Astrocyte (in vitro differentiated cells and primary cell): Measurements from ENCODE around the gene CACNA1A. TPM values are rescaled to one million over a fixed set of nuclear protein-coding genes. Genes with fewer than 3 reads are reported as not detected.
"Not testable (repeated sequence)": the region's sequence is repeated elsewhere in the genome, so short reads cannot be mapped to it uniquely, and the experiment has no call there.

Source experiments
- DNase-seq: peaks from one replicate; pipeline ENCODE4 v3.0.0-alpha.2; 2010; ENCODE audit warnings: low read depth
- FAIRE-seq: peaks from 2 replicates; lab custom pipeline; 2011; peaks lifted over from hg19 to GRCh38; lab: Jason Lieb, UNC
- H2AFZ ChIP-seq: 2 replicates; pipeline ENCODE4 v1.6.0; 2012; ENCODE audit warnings: low read depth, low read length, inconsistent platforms
- H3K27ac ChIP-seq: 2 replicates; pipeline ENCODE4 v1.5.1; 2011; ENCODE audit warnings: low read depth, low read length, inconsistent platforms
- H3K27me3 ChIP-seq: 2 replicates; pipeline ENCODE4 v1.6.0; 2011; ENCODE audit warnings: low read length, inconsistent platforms; ENCODE audit not compliant: insufficient read depth
- H3K36me3 ChIP-seq: 2 replicates; pipeline ENCODE4 v1.5.1; 2011; ENCODE audit warnings: low read length, inconsistent platforms; ENCODE audit not compliant: insufficient read depth
- H3K4me1 ChIP-seq: 2 replicates; pipeline ENCODE4 v1.5.1; 2011; ENCODE audit warnings: low read length, inconsistent platforms; ENCODE audit not compliant: insufficient read depth
- H3K4me2 ChIP-seq: 2 replicates; pipeline ENCODE4 v1.6.0; 2012; ENCODE audit warnings: low read length, inconsistent platforms
- H3K4me3 ChIP-seq: 2 replicates; pipeline ENCODE4 v1.5.1; 2011; ENCODE audit warnings: low read depth, mild to moderate bottlenecking, low read length, inconsistent platforms; ENCODE audit not compliant: insufficient read depth
- H3K79me2 ChIP-seq: 2 replicates; pipeline ENCODE4 v1.6.0; 2012; ENCODE audit warnings: mild to moderate bottlenecking, low read length, inconsistent platforms; ENCODE audit not compliant: insufficient read depth
- H3K9ac ChIP-seq: 2 replicates; pipeline ENCODE4 v1.6.0; 2012; ENCODE audit warnings: mild to moderate bottlenecking, low read length, inconsistent platforms
- H3K9me3 ChIP-seq: 2 replicates; pipeline ENCODE4 v1.5.1; 2012; ENCODE audit warnings: low read depth, mild to moderate bottlenecking, low read length, inconsistent platforms; ENCODE audit not compliant: insufficient read depth
- H4K20me1 ChIP-seq: 2 replicates; pipeline ENCODE4 v1.6.0; 2012; ENCODE audit warnings: low read length, inconsistent platforms; ENCODE audit not compliant: insufficient read depth
- H3K27ac Mint-ChIP-seq: one replicate; pipeline ENCODE4 v1.8.0; 2021; ENCODE audit warnings: mild to moderate bottlenecking, mixed read lengths; ENCODE audit not compliant: unreplicated experiment
- H3K27me3 Mint-ChIP-seq: one replicate; pipeline ENCODE4 v1.8.0; 2021; ENCODE audit warnings: low read depth, mixed read lengths; ENCODE audit not compliant: unreplicated experiment
- H3K36me3 Mint-ChIP-seq: one replicate; pipeline ENCODE4 v1.8.0; 2021; ENCODE audit warnings: low read depth, mixed read lengths; ENCODE audit not compliant: unreplicated experiment
- H3K4me1 Mint-ChIP-seq: one replicate; pipeline ENCODE4 v1.8.0; 2021; ENCODE audit warnings: low read depth, mixed read lengths; ENCODE audit not compliant: unreplicated experiment
- H3K4me3 Mint-ChIP-seq: one replicate; pipeline ENCODE4 v1.8.0; 2021; ENCODE audit warnings: mild to moderate bottlenecking, moderate library complexity, mixed read lengths; ENCODE audit not compliant: unreplicated experiment
- H3K9me3 Mint-ChIP-seq: one replicate; pipeline ENCODE4 v1.8.0; 2021; ENCODE audit warnings: mild to moderate bottlenecking, mixed read lengths; ENCODE audit not compliant: unreplicated experiment
- CTCF ChIP-seq: IDR thresholded peaks from 2 replicates; pipeline ENCODE4 v1.5.1; 2011; ENCODE audit warnings: low read depth, mild to moderate bottlenecking, inconsistent platforms, low read length, moderate library complexity; ENCODE audit not compliant: insufficient read depth
- EZH2 ChIP-seq: IDR thresholded peaks from 2 replicates; pipeline ENCODE4 v1.6.1; 2012; ENCODE audit warnings: mild to moderate bottlenecking, low read length, inconsistent platforms; ENCODE audit not compliant: insufficient read depth
- total RNA-seq: library from RNA; stranded (reverse); gene quantifications from 2 replicates; pipeline ENCODE4 v1.2.1, GENCODE V29; 2021

The CACNA1A gene
- total RNA-seq, 1 donor from 2014 or later, result 9.4 TPM

- Histone ChIP-seq H3K79me2 (no peaks in the 10 kb centered on the region), H3K9me3 (no peaks in the 10 kb centered on the region), H4K20me1 (no peaks in the 10 kb centered on the region), H3K4me3 (no peak overlapping the region), H3K4me2 (no peak overlapping the region), H3K27me3 (no peaks in the 10 kb centered on the region), H3K9ac (no peak overlapping the region), H2AFZ (no peak overlapping the region), H3K27ac (no peak overlapping the region), H3K36me3 (no peaks in the 10 kb centered on the region), H3K4me1 (no peaks in the 10 kb centered on the region)
- no peak overlapping the region for H3K4me3 Mint-ChIP-seq
- no peaks in the 10 kb centered on the region for H3K27me3 Mint-ChIP-seq
- DNase-seq (no peak), FAIRE-seq (no peak)
- H3K36me3 Mint-ChIP-seq, result no peaks in the 10 kb centered on the region
- no peaks in the 10 kb centered on the region for H3K4me1 Mint-ChIP-seq
- no peak for TF ChIP-seq EZH2
- TF ChIP-seq CTCF, result no peak
- H3K27ac Mint-ChIP-seq, result no peak overlapping the region
- no peaks in the 10 kb centered on the region for H3K9me3 Mint-ChIP-seq
Observed at GRCh38 chr19:13187419-13187818, 318.9 kb downstream of the CACNA1A start.

GRCh38 chr19:13186688-13187087 lies 319.6 kb downstream of the CACNA1A start:
- H3K4me3 Mint-ChIP-seq, H3K27me3 ChIP-seq, H3K4me2 ChIP-seq, H3K9ac ChIP-seq, H3K4me1 ChIP-seq, H4K20me1 ChIP-seq, H3K9me3 ChIP-seq, FAIRE-seq, H3K36me3 ChIP-seq, H3K27ac ChIP-seq, H3K27me3 Mint-ChIP-seq, H2AFZ ChIP-seq, H3K27ac Mint-ChIP-seq, H3K36me3 Mint-ChIP-seq, H3K4me1 Mint-ChIP-seq, H3K4me3 ChIP-seq, DNase-seq, H3K9me3 Mint-ChIP-seq, H3K79me2 ChIP-seq: not testable (repeated sequence)

GRCh38 chr19:13185763-13186657 lies 320.3 kb downstream of the CACNA1A start:
- H3K27ac Mint-ChIP-seq, FAIRE-seq, H3K4me1 Mint-ChIP-seq: not testable (repeated sequence)

GRCh38 chr19:13184926-13185325 lies 321.4 kb downstream of the CACNA1A start:
- not testable (repeated sequence) for FAIRE-seq, H3K4me1 Mint-ChIP-seq, H3K9me3 Mint-ChIP-seq

More at GRCh38 chr19:13185763-13186657, 320.3 kb downstream of the CACNA1A start:
- H3K27me3 ChIP-seq, H4K20me1 ChIP-seq, H3K4me2 ChIP-seq, H3K4me1 ChIP-seq, H3K36me3 Mint-ChIP-seq, DNase-seq, H3K27ac ChIP-seq, H3K79me2 ChIP-seq, H2AFZ ChIP-seq, H3K4me3 ChIP-seq, H3K27me3 Mint-ChIP-seq, H3K9me3 Mint-ChIP-seq, H3K36me3 ChIP-seq, H3K9ac ChIP-seq, H3K4me3 Mint-ChIP-seq, H3K9me3 ChIP-seq: not testable (repeated sequence)

More at GRCh38 chr19:13184926-13185325, 321.4 kb downstream of the CACNA1A start:
- H3K27ac Mint-ChIP-seq, H3K4me1 ChIP-seq, H3K79me2 ChIP-seq, H3K4me3 ChIP-seq, H4K20me1 ChIP-seq, H3K4me3 Mint-ChIP-seq, H2AFZ ChIP-seq, H3K9ac ChIP-seq, H3K4me2 ChIP-seq, H3K27me3 ChIP-seq, H3K9me3 ChIP-seq, H3K27ac ChIP-seq, H3K36me3 ChIP-seq, DNase-seq, H3K36me3 Mint-ChIP-seq, H3K27me3 Mint-ChIP-seq: not testable (repeated sequence)
